HCT116 (cell line): ENCODE results near the gene ANO9. TPM values are rescaled to one million over a fixed set of nuclear protein-coding genes. Genes with fewer than 3 reads are reported as not detected.

ENCODE experiments used
- ATAC-seq: fragments of 200-7000 bp; cut with Tn5 transposase; 2 replicates; pipeline ENCODE4 v1.9.1; 2020; ENCODE audit warnings: mild to moderate bottlenecking, moderate library complexity
- BruUV-seq: library from RNA; stranded (reverse); fragments of 400-500 nt; replicated peaks from 2 replicates; lab custom pipeline; 2021; lab: Mats Ljungman, UMichigan
- CTCF ChIA-PET: fragments of 300-600 bp; sonication (Branson Sonifier 250); formaldehyde crosslinking; loops from one replicate; lab custom pipeline; 2021; ENCODE audit warnings: antibody characterized with exemption; lab: Charles Lee
- POLR2A ChIA-PET: fragments of 300-600, 350-600 bp; sonication (Branson Sonifier 250); formaldehyde crosslinking; loops from one replicate; lab custom pipeline; 2021; ENCODE audit warnings: antibody characterized with exemption; lab: Charles Lee
- RAD21 ChIA-PET, 2 experiments: fragments of 300-600 bp; sonication (Branson Sonifier 250); formaldehyde crosslinking; loops; one replicate each; lab custom pipeline; 2023; ENCODE audit warnings: low total read pairs in 2 of 2; ENCODE audit not compliant: uncharacterized antibody in 2 of 2, unreplicated experiment in 2 of 2, low non-redundant PET in 1 of 2; lab: Charles Lee
- DNase-seq: peaks from one replicate; pipeline ENCODE4 v3.0.0-alpha.2; 2010; ENCODE audit warnings: low read depth, low spot score
- H2AFZ ChIP-seq: fragments of 200-600 bp; shearing (Covaris generic), sonication (generic); 2 replicates; pipeline ENCODE4 v1.6.1; 2017; ENCODE audit warnings: low read depth, mixed run types, mixed read lengths, antibody characterized with exemption, low read length; ENCODE audit not compliant: poor library complexity, severe bottlenecking
- H3K27ac ChIP-seq: 2 replicates; pipeline ENCODE4 v1.5.1; 2012; ENCODE audit warnings: low read depth, low read length
- H3K27me3 ChIP-seq: fragments of 200-600 bp; sonication (generic); 2 replicates; pipeline ENCODE4 v1.6.1; 2016; ENCODE audit warnings: mixed run types, low read length, mixed read lengths; ENCODE audit not compliant: insufficient read depth
- H3K36me3 ChIP-seq, 2 experiments: fragments of 200-500 bp in 1 of 2; fragments of 200-600 bp in 1 of 2; sonication (Bioruptor generic) in 1 of 2; sonication (generic) in 1 of 2; 2 replicates each; pipeline versions ENCODE4 v1.5.1 to v1.6.1; 2014 to 2016; ENCODE audit warnings: low read length in 2 of 2, inconsistent platforms in 1 of 2, mixed read lengths in 1 of 2, mixed run types in 1 of 2; ENCODE audit not compliant: insufficient read depth in 2 of 2, control insufficient read depth in 1 of 2
- H3K4me1 ChIP-seq, 2 experiments: fragments of 200-600 bp in 1 of 2; sonication (generic) in 1 of 2; 2 replicates each; pipeline versions ENCODE4 v1.5.1 to v1.6.1; 2012 to 2017; ENCODE audit warnings: low read length in 2 of 2, inconsistent platforms in 1 of 2, mild to moderate bottlenecking in 1 of 2, mixed read lengths in 1 of 2, mixed run types in 1 of 2, moderate library complexity in 1 of 2; ENCODE audit not compliant: insufficient read depth in 2 of 2, control insufficient read depth in 1 of 2
- H3K4me2 ChIP-seq: fragments of 200-600 bp; sonication (generic); 2 replicates; pipeline ENCODE4 v1.6.1; 2017; ENCODE audit warnings: mixed run types, low read length, mixed read lengths
- H3K4me3 ChIP-seq, 2 experiments: fragments of 200-600 bp in 1 of 2; sonication (generic) in 1 of 2; replicated peaks in 1 of 2; 2 replicates each; pipeline ENCODE4 v1.5.1; 2011 to 2016; ENCODE audit warnings: low read length in 2 of 2, control low read depth in 1 of 2, low read depth in 1 of 2, mild to moderate bottlenecking in 1 of 2, mixed read lengths in 1 of 2, mixed run types in 1 of 2
- H3K79me2 ChIP-seq: fragments of 200-600 bp; sonication (generic); 2 replicates; pipeline ENCODE4 v1.6.1; 2017; ENCODE audit warnings: mild to moderate bottlenecking, mixed run types, low read length, moderate library complexity, mixed read lengths; ENCODE audit not compliant: insufficient read depth
- H3K9ac ChIP-seq: fragments of 200-600 bp; sonication (generic); 2 replicates; pipeline ENCODE4 v1.6.1; 2016; ENCODE audit warnings: low read length, mixed read lengths
- H3K9me2 ChIP-seq: fragments of 200-600 bp; sonication (generic), shearing (Covaris generic); 2 replicates; pipeline ENCODE4 v1.6.1; 2017; ENCODE audit warnings: mixed run types, mild to moderate bottlenecking, moderate library complexity; ENCODE audit not compliant: insufficient read depth
- H3K9me3 ChIP-seq, 2 experiments: fragments of 200-500 bp in 1 of 2; fragments of 200-600 bp in 1 of 2; sonication (Bioruptor generic) in 1 of 2; sonication (generic) in 1 of 2; 2 replicates each; pipeline ENCODE4 v1.6.1; 2014 to 2017; ENCODE audit warnings: low read length in 2 of 2, mixed read lengths in 2 of 2, inconsistent platforms in 1 of 2, low read depth in 1 of 2, mild to moderate bottlenecking in 1 of 2, mixed run types in 1 of 2, moderate library complexity in 1 of 2; ENCODE audit not compliant: control insufficient read depth in 1 of 2, insufficient read depth in 1 of 2
- H4K20me1 ChIP-seq: fragments of 200-600 bp; sonication (generic), shearing (Covaris generic); 2 replicates; pipeline ENCODE4 v1.6.1; 2017; ENCODE audit warnings: mixed run types, mild to moderate bottlenecking, moderate library complexity; ENCODE audit not compliant: insufficient read depth
- CBX3 ChIP-seq: IDR thresholded peaks from 2 replicates; pipeline ENCODE4 v1.6.1; 2012; ENCODE audit warnings: low read depth
- EGR1 ChIP-seq: IDR thresholded peaks from 2 replicates; pipeline ENCODE4 v1.6.1; 2012; ENCODE audit warnings: low read depth
- ELF1 ChIP-seq: IDR thresholded peaks from 2 replicates; pipeline ENCODE4 v1.6.1; 2012; ENCODE audit warnings: low read depth, borderline replicate concordance
- EZH2 ChIP-seq: fragments of 200-600 bp; sonication (generic); IDR thresholded peaks from 2 replicates; pipeline ENCODE4 v1.6.1; 2017; ENCODE audit warnings: antibody characterized with exemption, mixed run types
- EZH2phosphoT487 ChIP-seq: fragments of 200-600 bp; IDR thresholded peaks from 2 replicates; pipeline ENCODE4 v1.6.1; 2018; ENCODE audit warnings: antibody characterized with exemption, borderline replicate concordance
- FOSL1 ChIP-seq: IDR thresholded peaks from 2 replicates; pipeline ENCODE4 v1.6.1; 2012; ENCODE audit warnings: low read depth
- JUND ChIP-seq: IDR thresholded peaks from 2 replicates; pipeline ENCODE4 v1.6.1; 2012
- POLR2A ChIP-seq: IDR thresholded peaks from 2 replicates; pipeline ENCODE4 v1.7.0; 2011; ENCODE audit warnings: borderline replicate concordance; ENCODE audit not compliant: insufficient read depth, insufficient read length; ENCODE audit errors: extremely low read depth
- POLR2AphosphoS5 ChIP-seq: IDR thresholded peaks from 2 replicates; pipeline ENCODE4 v1.6.1; 2011; ENCODE audit warnings: mild to moderate bottlenecking, low read depth, low read length, moderate library complexity
- RAD21 ChIP-seq: IDR thresholded peaks from 2 replicates; pipeline ENCODE4 v1.6.1; 2012; ENCODE audit warnings: low read depth, mild to moderate bottlenecking
- SIN3A ChIP-seq: IDR thresholded peaks from 2 replicates; pipeline ENCODE4 v1.6.1; 2012; ENCODE audit warnings: low read depth
- SP1 ChIP-seq: IDR thresholded peaks from 2 replicates; pipeline ENCODE4 v1.6.1; 2012; ENCODE audit warnings: low read depth
- SRF ChIP-seq: IDR thresholded peaks from 2 replicates; pipeline ENCODE4 v1.6.1; 2012; ENCODE audit warnings: low read depth
- TCF7L2 ChIP-seq: IDR thresholded peaks from 2 replicates; pipeline ENCODE4 v1.7.0; 2011; ENCODE audit warnings: borderline replicate concordance, inconsistent platforms; ENCODE audit not compliant: insufficient read depth, insufficient read length; ENCODE audit errors: extremely low read depth
- ZFX ChIP-seq: fragments of 450-650 bp; IDR thresholded peaks from 2 replicates; pipeline ENCODE4 v1.6.1; 2017
- ZNF274 ChIP-seq: fragments of 200-500 bp; sonication (Bioruptor generic); IDR thresholded peaks from 2 replicates; pipeline ENCODE4 v1.6.1; 2014; ENCODE audit warnings: mild to moderate bottlenecking, low read depth, low read length, inconsistent platforms
- intact Hi-C: fragments of 100-400 bp; cut with micrococcal nuclease; formaldehyde crosslinking; loops from 2 replicates; pipeline ENCODE4 v1.10.0; 2022
- total RNA-seq: library from RNA; stranded (reverse); gene quantifications from one replicate; pipeline ENCODE4 v1.2.1, GENCODE V29; 2021; ENCODE audit not compliant: unreplicated experiment
- TF ChIP-seq, protein P1 (sequence below), 3 experiments: fragments of 200-600 bp in 1 of 3; sonication (generic) in 1 of 3; IDR thresholded peaks in 2 of 3; conservative IDR thresholded peaks in 1 of 3; 2 replicates each; pipeline ENCODE4 v1.5.1; 2012 to 2017; ENCODE audit warnings: low read depth in 2 of 3, low read length in 2 of 3, antibody characterized with exemption in 1 of 3, borderline replicate concordance in 1 of 3, control low read depth in 1 of 3, mild to moderate bottlenecking in 1 of 3, mixed read lengths in 1 of 3, mixed run types in 1 of 3, moderate library complexity in 1 of 3; ENCODE audit not compliant: insufficient read depth in 1 of 3
- TF ChIP-seq, protein P2 (sequence below): IDR thresholded peaks from 2 replicates; pipeline ENCODE4 v1.6.1; 2012
- TF ChIP-seq, protein P3 (sequence below): IDR thresholded peaks from 2 replicates; pipeline ENCODE4 v1.6.1; 2012
- TF ChIP-seq, protein P4 (sequence below): IDR thresholded peaks from 2 replicates; pipeline ENCODE4 v1.6.1; 2012; ENCODE audit warnings: low read depth

ANO9 gene
- total RNA-seq, 1 experiment from 2014 or later: 70.3 TPM

DNA sequence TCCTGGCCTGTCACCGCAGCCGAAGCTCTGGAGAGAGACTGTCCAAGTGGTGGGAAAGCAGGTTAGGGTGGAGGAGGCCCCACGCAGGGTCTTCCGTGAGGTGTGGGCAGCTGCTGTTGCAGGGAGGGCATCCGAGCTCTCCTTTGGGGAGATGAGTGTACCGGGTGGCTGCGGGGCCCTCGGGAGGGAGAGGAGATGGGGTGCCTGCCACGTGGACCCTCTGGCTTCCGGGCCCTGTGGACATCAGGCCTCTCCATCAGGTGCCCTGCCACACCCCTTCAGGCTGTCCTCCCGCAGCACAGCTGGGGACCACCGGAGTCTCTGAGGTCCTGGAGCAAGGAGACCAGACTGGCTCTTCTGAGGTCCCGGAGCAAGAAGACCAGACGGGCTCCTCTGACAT, 9.9 kb upstream of the ANO9 start:
- BruUV-seq: no TSS peak
- H3K4me3 ChIP-seq: peak overlapping the region; percentile 82 to 86
- intact Hi-C loops: loop anchor here (5.0 kb wide), 1 partner anchor 214 kb away; the partner anchor contains the start of genes PSMD13 and SIRT3
- no peaks in the 10 kb centered on the region for H3K9me2 ChIP-seq
- H2AFZ ChIP-seq: no peak overlapping the region
- peak overlapping the region; percentile 88 for H3K9ac ChIP-seq
- no peaks in the 10 kb centered on the region for H4K20me1 ChIP-seq
- H3K4me1 ChIP-seq: peaks cover 19 to 34% of the 10 kb centered on the region in 2 experiments
- peak overlapping the region; percentile 98 for H3K27ac ChIP-seq
- H3K27me3 ChIP-seq: no peaks in the 10 kb centered on the region
- H3K36me3 ChIP-seq: peaks cover 11 to 26% of the 10 kb centered on the region in 2 experiments; a peak in 3 of 4 replicates
- ChIA-PET CTCF (no interaction called here), RAD21 (no interaction called here), POLR2A (no interaction called here)
- H3K79me2 ChIP-seq: peaks cover 75% of the 10 kb centered on the region
- H3K9me3 ChIP-seq: no peaks in the 10 kb centered on the region
- ATAC-seq (no peak), DNase-seq (no peak)
- peak overlapping the region; percentile 85 for H3K4me2 ChIP-seq
- TF ChIP-seq EZH2phosphoT487 (no peak), EZH2 (no peak), TCF7L2 (no peak), POLR2AphosphoS5 (no peak), JUND (no peak), ZNF274 (no peak), CBX3 (no peak), SIN3A (no peak), SP1 (no peak), POLR2A (no peak), FOSL1 (no peak), EGR1 (no peak), ZFX (no peak), SRF (no peak), RAD21 (no peak), ELF1 (no peak)
- TF ChIP-seq, protein P1, sequence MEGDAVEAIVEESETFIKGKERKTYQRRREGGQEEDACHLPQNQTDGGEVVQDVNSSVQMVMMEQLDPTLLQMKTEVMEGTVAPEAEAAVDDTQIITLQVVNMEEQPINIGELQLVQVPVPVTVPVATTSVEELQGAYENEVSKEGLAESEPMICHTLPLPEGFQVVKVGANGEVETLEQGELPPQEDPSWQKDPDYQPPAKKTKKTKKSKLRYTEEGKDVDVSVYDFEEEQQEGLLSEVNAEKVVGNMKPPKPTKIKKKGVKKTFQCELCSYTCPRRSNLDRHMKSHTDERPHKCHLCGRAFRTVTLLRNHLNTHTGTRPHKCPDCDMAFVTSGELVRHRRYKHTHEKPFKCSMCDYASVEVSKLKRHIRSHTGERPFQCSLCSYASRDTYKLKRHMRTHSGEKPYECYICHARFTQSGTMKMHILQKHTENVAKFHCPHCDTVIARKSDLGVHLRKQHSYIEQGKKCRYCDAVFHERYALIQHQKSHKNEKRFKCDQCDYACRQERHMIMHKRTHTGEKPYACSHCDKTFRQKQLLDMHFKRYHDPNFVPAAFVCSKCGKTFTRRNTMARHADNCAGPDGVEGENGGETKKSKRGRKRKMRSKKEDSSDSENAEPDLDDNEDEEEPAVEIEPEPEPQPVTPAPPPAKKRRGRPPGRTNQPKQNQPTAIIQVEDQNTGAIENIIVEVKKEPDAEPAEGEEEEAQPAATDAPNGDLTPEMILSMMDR (IDR thresholded peaks at IDR 0.05 in 2 of 3, conservative IDR thresholded peaks at IDR 0.05 in 1 of 3; ENCODE audit: borderline replicate concordance in 1 of 3, insufficient read depth in 1 of 3, low read depth in 2 of 3, low read length in 2 of 3): no peak
- TF ChIP-seq, protein P2, sequence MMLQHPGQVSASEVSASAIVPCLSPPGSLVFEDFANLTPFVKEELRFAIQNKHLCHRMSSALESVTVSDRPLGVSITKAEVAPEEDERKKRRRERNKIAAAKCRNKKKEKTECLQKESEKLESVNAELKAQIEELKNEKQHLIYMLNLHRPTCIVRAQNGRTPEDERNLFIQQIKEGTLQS: no peak
- TF ChIP-seq, protein P3, sequence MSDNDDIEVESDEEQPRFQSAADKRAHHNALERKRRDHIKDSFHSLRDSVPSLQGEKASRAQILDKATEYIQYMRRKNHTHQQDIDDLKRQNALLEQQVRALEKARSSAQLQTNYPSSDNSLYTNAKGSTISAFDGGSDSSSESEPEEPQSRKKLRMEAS: no peak
- TF ChIP-seq, protein P4, sequence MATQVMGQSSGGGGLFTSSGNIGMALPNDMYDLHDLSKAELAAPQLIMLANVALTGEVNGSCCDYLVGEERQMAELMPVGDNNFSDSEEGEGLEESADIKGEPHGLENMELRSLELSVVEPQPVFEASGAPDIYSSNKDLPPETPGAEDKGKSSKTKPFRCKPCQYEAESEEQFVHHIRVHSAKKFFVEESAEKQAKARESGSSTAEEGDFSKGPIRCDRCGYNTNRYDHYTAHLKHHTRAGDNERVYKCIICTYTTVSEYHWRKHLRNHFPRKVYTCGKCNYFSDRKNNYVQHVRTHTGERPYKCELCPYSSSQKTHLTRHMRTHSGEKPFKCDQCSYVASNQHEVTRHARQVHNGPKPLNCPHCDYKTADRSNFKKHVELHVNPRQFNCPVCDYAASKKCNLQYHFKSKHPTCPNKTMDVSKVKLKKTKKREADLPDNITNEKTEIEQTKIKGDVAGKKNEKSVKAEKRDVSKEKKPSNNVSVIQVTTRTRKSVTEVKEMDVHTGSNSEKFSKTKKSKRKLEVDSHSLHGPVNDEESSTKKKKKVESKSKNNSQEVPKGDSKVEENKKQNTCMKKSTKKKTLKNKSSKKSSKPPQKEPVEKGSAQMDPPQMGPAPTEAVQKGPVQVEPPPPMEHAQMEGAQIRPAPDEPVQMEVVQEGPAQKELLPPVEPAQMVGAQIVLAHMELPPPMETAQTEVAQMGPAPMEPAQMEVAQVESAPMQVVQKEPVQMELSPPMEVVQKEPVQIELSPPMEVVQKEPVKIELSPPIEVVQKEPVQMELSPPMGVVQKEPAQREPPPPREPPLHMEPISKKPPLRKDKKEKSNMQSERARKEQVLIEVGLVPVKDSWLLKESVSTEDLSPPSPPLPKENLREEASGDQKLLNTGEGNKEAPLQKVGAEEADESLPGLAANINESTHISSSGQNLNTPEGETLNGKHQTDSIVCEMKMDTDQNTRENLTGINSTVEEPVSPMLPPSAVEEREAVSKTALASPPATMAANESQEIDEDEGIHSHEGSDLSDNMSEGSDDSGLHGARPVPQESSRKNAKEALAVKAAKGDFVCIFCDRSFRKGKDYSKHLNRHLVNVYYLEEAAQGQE: no peak
